Stimulated activated CD4-positive, alpha-beta T cell treated with anti-CD3 and anti-CD28 coated beads, Interleukin-2, amount 100 ng/mL, for 4 hours (primary cell): Measurements from ENCODE around the gene CYP2J2.
"Not testable (repeated sequence)": the region's sequence is repeated elsewhere in the genome, so short reads cannot be mapped to it uniquely, and the experiment has no call there.

Source experiments
- DNase-seq: peaks from one replicate; pipeline ENCODE4 v3.0.0-alpha.2; 2020; ENCODE audit warnings: low read depth

CYP2J2 gene

GRCh38 chr1:59857679-59858354 lies 68.8 kb downstream of the CYP2J2 start:
- no peak for DNase-seq

GRCh38 chr1:59856725-59857338 lies 69.7 kb downstream of the CYP2J2 start:
- DNase-seq: no peak

GRCh38 chr1:59855297-59855696 lies 71.3 kb downstream of the CYP2J2 start:
- not testable (repeated sequence) for DNase-seq

GRCh38 chr1:59852117-59852516 lies 74.5 kb downstream of the CYP2J2 start:
- no peak for DNase-seq

GRCh38 chr1:59846895-59847282 lies 79.7 kb downstream of the CYP2J2 start:
- no peak for DNase-seq

- DNase-seq: no peak
Measured at GRCh38 chr1:59846209-59846894, 80.2 kb downstream of the CYP2J2 start.

GRCh38 chr1:59845091-59845490 lies 81.5 kb downstream of the CYP2J2 start:
- DNase-seq: no peak
